Neural cell (in vitro differentiated cells): Measurements from ENCODE around the gene CDK8. TPM values are rescaled to one million over a fixed set of nuclear protein-coding genes. Genes with fewer than 3 reads are reported as not detected.
A peak's percentile ranks its signal among the peaks of the same experiment; 100 is the strongest.

ENCODE experiments used
- H2AFZ ChIP-seq: fragments of 200-600, 300-800 bp; sonication (generic), shearing (Covaris generic); 2 replicates; pipeline ENCODE4 v1.6.0; 2014; ENCODE audit warnings: low read depth, mild to moderate bottlenecking, antibody characterized with exemption, low read length, moderate library complexity
- H3F3A ChIP-seq: fragments of 200-600 bp; shearing (Covaris generic); 2 replicates; pipeline ENCODE4 v1.6.1; 2016; ENCODE audit warnings: mild to moderate bottlenecking, moderate library complexity, mixed read lengths, antibody characterized with exemption, low read length; ENCODE audit not compliant: insufficient read depth, poor library complexity, severe bottlenecking
- H3K27ac ChIP-seq: fragments of 200-600, 300-800 bp; sonication (generic), shearing (Covaris generic); 2 replicates; pipeline ENCODE4 v1.5.1; 2014; ENCODE audit warnings: mild to moderate bottlenecking, low read length, moderate library complexity
- H3K27me3 ChIP-seq: fragments of 300-800, 200-600 bp; sonication (generic), shearing (Covaris generic); 2 replicates; pipeline ENCODE4 v1.6.0; 2014; ENCODE audit warnings: mild to moderate bottlenecking, low read depth, low read length, moderate library complexity; ENCODE audit not compliant: insufficient read depth
- H3K36me3 ChIP-seq: fragments of 300-800, 200-600 bp; sonication (generic), shearing (Covaris generic); 2 replicates; pipeline ENCODE4 v1.5.1; 2014; ENCODE audit warnings: mild to moderate bottlenecking, antibody characterized with exemption, low read length, moderate library complexity; ENCODE audit not compliant: insufficient read depth
- H3K4me2 ChIP-seq: fragments of 300-800, 200-600 bp; sonication (generic), shearing (Covaris generic); 2 replicates; pipeline ENCODE4 v1.6.0; 2014; ENCODE audit warnings: mild to moderate bottlenecking, low read length
- H3K4me3 ChIP-seq: fragments of 300-800, 200-600 bp; sonication (generic), shearing (Covaris generic); 2 replicates; pipeline ENCODE4 v1.5.1; 2014; ENCODE audit warnings: mild to moderate bottlenecking, low read length, moderate library complexity
- H3K79me2 ChIP-seq: fragments of 200-600 bp; shearing (Covaris generic); replicated peaks from 2 replicates; pipeline ENCODE4 v1.6.0; 2014; ENCODE audit warnings: mild to moderate bottlenecking, low read length, moderate library complexity; ENCODE audit not compliant: insufficient read depth
- H3K9ac ChIP-seq: fragments of 300-800, 200-600 bp; sonication (generic), shearing (Covaris generic); 2 replicates; pipeline ENCODE4 v1.6.1; 2016; ENCODE audit warnings: mild to moderate bottlenecking, low read length, mixed read lengths
- H3K9me2 ChIP-seq: fragments of 200-600 bp; shearing (Covaris generic); 2 replicates; pipeline ENCODE4 v1.6.1; 2016; ENCODE audit warnings: mild to moderate bottlenecking, low read length, mixed read lengths; ENCODE audit not compliant: insufficient read depth
- H3K9me3 ChIP-seq: fragments of 200-600, 300-800 bp; sonication (generic), shearing (Covaris generic); 2 replicates; pipeline ENCODE4 v1.6.1; 2016; ENCODE audit warnings: mild to moderate bottlenecking, mixed run types, low read length, moderate library complexity, mixed read lengths
- H4K20me1 ChIP-seq: fragments of 200-600 bp; shearing (Covaris generic); 2 replicates; pipeline ENCODE4 v1.6.1; 2016; ENCODE audit warnings: mild to moderate bottlenecking, mixed run types; ENCODE audit not compliant: insufficient read depth
- CTCF ChIP-seq: fragments of 450-650 bp; IDR thresholded peaks from 2 replicates; pipeline ENCODE4 v1.5.1; 2014; ENCODE audit warnings: antibody characterized with exemption, mild to moderate bottlenecking, moderate library complexity; ENCODE audit not compliant: poor library complexity, severe bottlenecking
- EP300 ChIP-seq: fragments of 450-650 bp; conservative IDR thresholded peaks from 2 replicates; pipeline ENCODE4 v1.6.1; 2014; ENCODE audit warnings: antibody characterized with exemption, mild to moderate bottlenecking, moderate library complexity; ENCODE audit not compliant: poor library complexity, severe bottlenecking
- EZH2 ChIP-seq: fragments of 200-600, 300-800 bp; shearing (Covaris generic), sonication (generic); IDR thresholded peaks from 2 replicates; pipeline ENCODE4 v1.6.1; 2014; ENCODE audit warnings: antibody characterized with exemption, low read length, borderline replicate concordance, mild to moderate bottlenecking; ENCODE audit not compliant: insufficient read depth, poor library complexity, severe bottlenecking
- MXI1 ChIP-seq: fragments of 450-650 bp; conservative IDR thresholded peaks from 2 replicates; pipeline ENCODE4 v1.6.1; 2014; ENCODE audit warnings: antibody characterized with exemption, mild to moderate bottlenecking; ENCODE audit not compliant: poor library complexity, severe bottlenecking
- POLR2AphosphoS5 ChIP-seq: IDR thresholded peaks from 2 replicates; pipeline ENCODE4 v1.6.1; 2012
- RAD21 ChIP-seq: fragments of 450-650 bp; conservative IDR thresholded peaks from 2 replicates; pipeline ENCODE4 v1.6.1; 2014; ENCODE audit warnings: antibody characterized with exemption, mild to moderate bottlenecking, moderate library complexity
- REST ChIP-seq: IDR thresholded peaks from 2 replicates; pipeline ENCODE4 v1.6.1; 2012; ENCODE audit warnings: borderline replicate concordance
- SMC3 ChIP-seq: fragments of 450-650 bp; conservative IDR thresholded peaks from 2 replicates; pipeline ENCODE4 v1.6.1; 2014; ENCODE audit warnings: antibody characterized with exemption, mild to moderate bottlenecking, moderate library complexity; ENCODE audit not compliant: poor library complexity
- TAF1 ChIP-seq: IDR thresholded peaks from 2 replicates; pipeline ENCODE4 v1.6.1; 2012; ENCODE audit warnings: low read depth
- polyA plus RNA-seq: library from polyadenylated mRNA; depleted of rRNA; stranded (reverse); fragments of >200 nt; gene quantifications from 2 replicates; pipeline ENCODE4 v1.2.3, GENCODE V29; 2014

The CDK8 gene
- polyA plus RNA-seq, 1 donor from 2014 or later, result 58.9 TPM

GRCh38 chr13:26377038-26377437 lies 123.1 kb downstream of the CDK8 start:
- TF ChIP-seq REST (no peak), POLR2AphosphoS5 (no peak), SMC3 (no peak), TAF1 (no peak), MXI1 (no peak), EZH2 (no peak), CTCF (no peak), EP300 (no peak), RAD21 (no peak)
- no peaks in the 10 kb centered on the region for H3K9me2 ChIP-seq
- H3K79me2 ChIP-seq, result no peaks in the 10 kb centered on the region
- H3F3A ChIP-seq, result no peaks in the 10 kb centered on the region
- no peak overlapping the region for H3K27ac ChIP-seq
- H3K36me3 ChIP-seq, result no peaks in the 10 kb centered on the region
- H3K9me3 ChIP-seq, result no peaks in the 10 kb centered on the region
- no peak overlapping the region for H2AFZ ChIP-seq
- no peak overlapping the region for H3K4me3 ChIP-seq
- H3K27me3 ChIP-seq, result no peaks in the 10 kb centered on the region
- H4K20me1 ChIP-seq, result no peaks in the 10 kb centered on the region
- H3K4me2 ChIP-seq, result no peak overlapping the region
- H3K9ac ChIP-seq, result no peak overlapping the region

GRCh38 chr13:26378116-26378515 lies 124.2 kb downstream of the CDK8 start:
- no peaks in the 10 kb centered on the region for H4K20me1 ChIP-seq
- peak overlapping the region; percentile 3 for H3K27ac ChIP-seq
- no peaks in the 10 kb centered on the region for H3K27me3 ChIP-seq
- TF ChIP-seq SMC3, result no peak
- TF ChIP-seq POLR2AphosphoS5, result no peak
- no peak for TF ChIP-seq RAD21
- TF ChIP-seq EP300, result no peak
- TF ChIP-seq REST, result no peak
- TF ChIP-seq CTCF, result no peak
- TF ChIP-seq EZH2, result no peak
- TF ChIP-seq TAF1, result no peak
- no peak for TF ChIP-seq MXI1
- no peak overlapping the region for H2AFZ ChIP-seq
- no peak overlapping the region for H3K9ac ChIP-seq
- H3K9me2 ChIP-seq, result no peaks in the 10 kb centered on the region
- no peaks in the 10 kb centered on the region for H3K9me3 ChIP-seq
- H3K79me2 ChIP-seq, result no peaks in the 10 kb centered on the region
- H3K4me3 ChIP-seq, result peak overlapping the region; percentile 8
- H3K4me2 ChIP-seq, result no peak overlapping the region
- H3F3A ChIP-seq, result no peaks in the 10 kb centered on the region
- H3K36me3 ChIP-seq, result no peaks in the 10 kb centered on the region
